UCSD-AML1 (cell line): ENCODE measurements around the gene TEX52.

Source experiments
- DNase-seq: peaks from one replicate; lab custom pipeline; 2025; ENCODE audit not compliant: unreplicated experiment; lab: John Stamatoyannopoulos, UW

The TEX52 gene

GRCh38 chr12:2800046-2800570 lies 56.7 kb downstream of the TEX52 start:
- no peak for DNase-seq
